ENCODE results near the gene PPM1B.

Gene PPM1B

DNA sequence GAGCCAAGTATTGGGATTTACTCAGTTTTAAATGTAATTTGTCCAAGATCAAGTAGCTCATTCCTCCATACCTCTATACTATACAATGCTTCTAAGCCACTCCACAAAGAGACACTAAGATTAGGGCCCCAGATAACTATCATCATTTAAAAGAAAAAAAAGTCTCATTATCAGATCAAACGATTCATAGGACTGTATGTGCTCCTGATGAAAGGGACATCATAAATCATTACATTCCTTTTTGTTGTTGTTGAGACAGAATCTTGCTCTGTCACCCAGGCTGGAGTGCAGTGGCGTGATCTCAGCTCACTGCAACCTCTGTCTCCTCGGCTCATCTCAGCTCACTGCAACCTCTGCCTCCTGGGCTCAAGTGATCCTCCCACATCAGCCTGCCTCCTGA lies 104.4 kb downstream of the PPM1B start (continued):
- TF ChIP-seq, protein P1, sequence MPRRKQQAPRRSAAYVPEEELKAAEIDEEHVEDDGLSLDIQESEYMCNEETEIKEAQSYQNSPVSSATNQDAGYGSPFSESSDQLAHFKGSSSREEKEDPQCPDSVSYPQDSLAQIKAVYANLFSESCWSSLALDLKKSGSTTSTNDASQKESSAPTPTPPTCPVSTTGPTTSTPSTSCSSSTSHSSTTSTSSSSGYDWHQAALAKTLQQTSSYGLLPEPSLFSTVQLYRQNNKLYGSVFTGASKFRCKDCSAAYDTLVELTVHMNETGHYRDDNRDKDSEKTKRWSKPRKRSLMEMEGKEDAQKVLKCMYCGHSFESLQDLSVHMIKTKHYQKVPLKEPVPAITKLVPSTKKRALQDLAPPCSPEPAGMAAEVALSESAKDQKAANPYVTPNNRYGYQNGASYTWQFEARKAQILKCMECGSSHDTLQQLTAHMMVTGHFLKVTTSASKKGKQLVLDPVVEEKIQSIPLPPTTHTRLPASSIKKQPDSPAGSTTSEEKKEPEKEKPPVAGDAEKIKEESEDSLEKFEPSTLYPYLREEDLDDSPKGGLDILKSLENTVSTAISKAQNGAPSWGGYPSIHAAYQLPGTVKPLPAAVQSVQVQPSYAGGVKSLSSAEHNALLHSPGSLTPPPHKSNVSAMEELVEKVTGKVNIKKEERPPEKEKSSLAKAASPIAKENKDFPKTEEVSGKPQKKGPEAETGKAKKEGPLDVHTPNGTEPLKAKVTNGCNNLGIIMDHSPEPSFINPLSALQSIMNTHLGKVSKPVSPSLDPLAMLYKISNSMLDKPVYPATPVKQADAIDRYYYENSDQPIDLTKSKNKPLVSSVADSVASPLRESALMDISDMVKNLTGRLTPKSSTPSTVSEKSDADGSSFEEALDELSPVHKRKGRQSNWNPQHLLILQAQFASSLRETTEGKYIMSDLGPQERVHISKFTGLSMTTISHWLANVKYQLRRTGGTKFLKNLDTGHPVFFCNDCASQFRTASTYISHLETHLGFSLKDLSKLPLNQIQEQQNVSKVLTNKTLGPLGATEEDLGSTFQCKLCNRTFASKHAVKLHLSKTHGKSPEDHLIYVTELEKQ (tag by site-specific recombination; IDR thresholded peaks at IDR 0.05; ENCODE audit: borderline replicate concordance) = no peak
- no peak for TF ChIP-seq ZNF404 (tag by site-specific recombination; IDR thresholded peaks at IDR 0.05)
- TF ChIP-seq, protein P2, sequence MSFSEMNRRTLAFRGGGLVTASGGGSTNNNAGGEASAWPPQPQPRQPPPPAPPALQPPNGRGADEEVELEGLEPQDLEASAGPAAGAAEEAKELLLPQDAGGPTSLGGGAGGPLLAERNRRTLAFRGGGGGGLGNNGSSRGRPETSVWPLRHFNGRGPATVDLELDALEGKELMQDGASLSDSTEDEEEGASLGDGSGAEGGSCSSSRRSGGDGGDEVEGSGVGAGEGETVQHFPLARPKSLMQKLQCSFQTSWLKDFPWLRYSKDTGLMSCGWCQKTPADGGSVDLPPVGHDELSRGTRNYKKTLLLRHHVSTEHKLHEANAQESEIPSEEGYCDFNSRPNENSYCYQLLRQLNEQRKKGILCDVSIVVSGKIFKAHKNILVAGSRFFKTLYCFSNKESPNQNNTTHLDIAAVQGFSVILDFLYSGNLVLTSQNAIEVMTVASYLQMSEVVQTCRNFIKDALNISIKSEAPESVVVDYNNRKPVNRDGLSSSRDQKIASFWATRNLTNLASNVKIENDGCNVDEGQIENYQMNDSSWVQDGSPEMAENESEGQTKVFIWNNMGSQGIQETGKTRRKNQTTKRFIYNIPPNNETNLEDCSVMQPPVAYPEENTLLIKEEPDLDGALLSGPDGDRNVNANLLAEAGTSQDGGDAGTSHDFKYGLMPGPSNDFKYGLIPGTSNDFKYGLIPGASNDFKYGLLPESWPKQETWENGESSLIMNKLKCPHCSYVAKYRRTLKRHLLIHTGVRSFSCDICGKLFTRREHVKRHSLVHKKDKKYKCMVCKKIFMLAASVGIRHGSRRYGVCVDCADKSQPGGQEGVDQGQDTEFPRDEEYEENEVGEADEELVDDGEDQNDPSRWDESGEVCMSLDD (tag by site-specific recombination; IDR thresholded peaks at IDR 0.05) = no peak
- TF ChIP-seq, protein P3, sequence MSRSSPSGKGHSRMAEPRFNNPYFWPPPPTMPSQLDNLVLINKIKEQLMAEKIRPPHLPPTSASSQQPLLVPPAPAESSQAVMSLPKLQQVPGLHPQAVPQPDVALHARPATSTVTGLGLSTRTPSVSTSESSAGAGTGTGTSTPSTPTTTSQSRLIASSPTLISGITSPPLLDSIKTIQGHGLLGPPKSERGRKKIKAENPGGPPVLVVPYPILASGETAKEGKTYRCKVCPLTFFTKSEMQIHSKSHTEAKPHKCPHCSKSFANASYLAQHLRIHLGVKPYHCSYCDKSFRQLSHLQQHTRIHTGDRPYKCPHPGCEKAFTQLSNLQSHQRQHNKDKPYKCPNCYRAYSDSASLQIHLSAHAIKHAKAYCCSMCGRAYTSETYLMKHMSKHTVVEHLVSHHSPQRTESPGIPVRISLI (tag by site-specific recombination; IDR thresholded peaks at IDR 0.05) = no peak
- TF ChIP-seq, protein P4, sequence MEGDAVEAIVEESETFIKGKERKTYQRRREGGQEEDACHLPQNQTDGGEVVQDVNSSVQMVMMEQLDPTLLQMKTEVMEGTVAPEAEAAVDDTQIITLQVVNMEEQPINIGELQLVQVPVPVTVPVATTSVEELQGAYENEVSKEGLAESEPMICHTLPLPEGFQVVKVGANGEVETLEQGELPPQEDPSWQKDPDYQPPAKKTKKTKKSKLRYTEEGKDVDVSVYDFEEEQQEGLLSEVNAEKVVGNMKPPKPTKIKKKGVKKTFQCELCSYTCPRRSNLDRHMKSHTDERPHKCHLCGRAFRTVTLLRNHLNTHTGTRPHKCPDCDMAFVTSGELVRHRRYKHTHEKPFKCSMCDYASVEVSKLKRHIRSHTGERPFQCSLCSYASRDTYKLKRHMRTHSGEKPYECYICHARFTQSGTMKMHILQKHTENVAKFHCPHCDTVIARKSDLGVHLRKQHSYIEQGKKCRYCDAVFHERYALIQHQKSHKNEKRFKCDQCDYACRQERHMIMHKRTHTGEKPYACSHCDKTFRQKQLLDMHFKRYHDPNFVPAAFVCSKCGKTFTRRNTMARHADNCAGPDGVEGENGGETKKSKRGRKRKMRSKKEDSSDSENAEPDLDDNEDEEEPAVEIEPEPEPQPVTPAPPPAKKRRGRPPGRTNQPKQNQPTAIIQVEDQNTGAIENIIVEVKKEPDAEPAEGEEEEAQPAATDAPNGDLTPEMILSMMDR (tag by site-specific recombination; IDR thresholded peaks at IDR 0.05) = no peak
- no peak for TF ChIP-seq GLI2 (tag by site-specific recombination; IDR thresholded peaks at IDR 0.05; ENCODE audit: borderline replicate concordance, low read depth)
- TF ChIP-seq, protein P5, sequence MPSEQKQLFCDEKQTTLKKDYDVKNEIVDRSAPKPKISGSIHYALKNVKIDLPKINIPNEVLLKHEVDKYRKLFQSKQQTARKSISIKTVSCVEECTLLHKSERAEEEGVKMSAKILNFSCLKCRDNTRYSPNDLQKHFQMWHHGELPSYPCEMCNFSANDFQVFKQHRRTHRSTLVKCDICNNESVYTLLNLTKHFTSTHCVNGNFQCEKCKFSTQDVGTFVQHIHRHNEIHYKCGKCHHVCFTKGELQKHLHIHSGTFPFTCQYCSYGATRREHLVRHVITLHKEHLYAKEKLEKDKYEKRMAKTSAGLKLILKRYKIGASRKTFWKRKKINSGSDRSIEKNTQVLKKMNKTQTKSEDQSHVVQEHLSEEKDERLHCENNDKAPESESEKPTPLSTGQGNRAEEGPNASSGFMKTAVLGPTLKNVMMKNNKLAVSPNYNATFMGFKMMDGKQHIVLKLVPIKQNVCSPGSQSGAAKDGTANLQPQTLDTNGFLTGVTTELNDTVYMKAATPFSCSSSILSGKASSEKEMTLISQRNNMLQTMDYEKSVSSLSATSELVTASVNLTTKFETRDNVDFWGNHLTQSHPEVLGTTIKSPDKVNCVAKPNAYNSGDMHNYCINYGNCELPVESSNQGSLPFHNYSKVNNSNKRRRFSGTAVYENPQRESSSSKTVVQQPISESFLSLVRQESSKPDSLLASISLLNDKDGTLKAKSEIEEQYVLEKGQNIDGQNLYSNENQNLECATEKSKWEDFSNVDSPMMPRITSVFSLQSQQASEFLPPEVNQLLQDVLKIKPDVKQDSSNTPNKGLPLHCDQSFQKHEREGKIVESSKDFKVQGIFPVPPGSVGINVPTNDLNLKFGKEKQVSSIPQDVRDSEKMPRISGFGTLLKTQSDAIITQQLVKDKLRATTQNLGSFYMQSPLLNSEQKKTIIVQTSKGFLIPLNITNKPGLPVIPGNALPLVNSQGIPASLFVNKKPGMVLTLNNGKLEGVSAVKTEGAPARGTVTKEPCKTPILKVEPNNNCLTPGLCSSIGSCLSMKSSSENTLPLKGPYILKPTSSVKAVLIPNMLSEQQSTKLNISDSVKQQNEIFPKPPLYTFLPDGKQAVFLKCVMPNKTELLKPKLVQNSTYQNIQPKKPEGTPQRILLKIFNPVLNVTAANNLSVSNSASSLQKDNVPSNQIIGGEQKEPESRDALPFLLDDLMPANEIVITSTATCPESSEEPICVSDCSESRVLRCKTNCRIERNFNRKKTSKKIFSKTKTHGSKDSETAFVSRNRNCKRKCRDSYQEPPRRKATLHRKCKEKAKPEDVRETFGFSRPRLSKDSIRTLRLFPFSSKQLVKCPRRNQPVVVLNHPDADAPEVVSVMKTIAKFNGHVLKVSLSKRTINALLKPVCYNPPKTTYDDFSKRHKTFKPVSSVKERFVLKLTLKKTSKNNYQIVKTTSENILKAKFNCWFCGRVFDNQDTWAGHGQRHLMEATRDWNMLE (tag by site-specific recombination; conservative IDR thresholded peaks at IDR 0.05; ENCODE audit: low read depth) = no peak
- no peak for TF ChIP-seq KLF8 (tag by site-specific recombination; IDR thresholded peaks at IDR 0.05)
- no peak for TF ChIP-seq ZNF791 (tag by site-specific recombination; IDR thresholded peaks at IDR 0.05)
- TF ChIP-seq SP2 (tag by site-specific recombination; IDR thresholded peaks at IDR 0.05) = no peak
- TF ChIP-seq ZNF426 (tag by site-specific recombination; IDR thresholded peaks at IDR 0.05) = no peak

DNA sequence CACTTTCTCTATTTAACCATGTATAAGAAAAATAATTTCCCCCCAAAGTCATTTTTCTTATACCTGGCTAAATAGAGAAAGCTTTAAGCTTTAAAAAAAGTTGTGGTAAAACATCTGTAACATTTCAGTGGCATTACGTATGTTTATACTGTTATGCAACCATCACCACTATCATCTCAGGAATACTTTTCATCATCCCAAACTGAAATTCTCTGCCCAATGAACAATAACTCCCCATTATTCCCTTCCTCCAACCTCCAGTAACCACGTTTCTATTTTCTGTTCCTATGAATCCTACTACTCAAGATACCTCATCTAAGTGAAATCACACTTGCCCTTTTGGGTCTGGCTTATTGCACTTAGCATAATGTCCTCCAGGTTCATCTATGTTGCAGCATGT lies 104.9 kb downstream of the PPM1B start:
- H3K27ac ChIP-seq (ENCODE audit: extremely low read depth, low read depth, low read length) = no peak overlapping the region
- CTCF ChIA-PET = interaction anchor here (0.6 to 1.5 kb wide), 4 partner anchors 18 to 241 kb away, joined by 3 to 7 read pairs (median 4); no protein-coding TSS in a partner anchor
- no peak for TF ChIP-seq ZNF654 (tag by site-specific recombination; IDR thresholded peaks at IDR 0.05; ENCODE audit: low read depth)
- TF ChIP-seq ZNF510 (tag by site-specific recombination; IDR thresholded peaks at IDR 0.05; ENCODE audit: insufficient replicate concordance) = no peak
- no peak for TF ChIP-seq ZNF560 (tag by site-specific recombination; IDR thresholded peaks at IDR 0.05; ENCODE audit: borderline replicate concordance)
- TF ChIP-seq, protein P3 (tag by site-specific recombination; IDR thresholded peaks at IDR 0.05) = no peak
- TF ChIP-seq, protein P6, sequence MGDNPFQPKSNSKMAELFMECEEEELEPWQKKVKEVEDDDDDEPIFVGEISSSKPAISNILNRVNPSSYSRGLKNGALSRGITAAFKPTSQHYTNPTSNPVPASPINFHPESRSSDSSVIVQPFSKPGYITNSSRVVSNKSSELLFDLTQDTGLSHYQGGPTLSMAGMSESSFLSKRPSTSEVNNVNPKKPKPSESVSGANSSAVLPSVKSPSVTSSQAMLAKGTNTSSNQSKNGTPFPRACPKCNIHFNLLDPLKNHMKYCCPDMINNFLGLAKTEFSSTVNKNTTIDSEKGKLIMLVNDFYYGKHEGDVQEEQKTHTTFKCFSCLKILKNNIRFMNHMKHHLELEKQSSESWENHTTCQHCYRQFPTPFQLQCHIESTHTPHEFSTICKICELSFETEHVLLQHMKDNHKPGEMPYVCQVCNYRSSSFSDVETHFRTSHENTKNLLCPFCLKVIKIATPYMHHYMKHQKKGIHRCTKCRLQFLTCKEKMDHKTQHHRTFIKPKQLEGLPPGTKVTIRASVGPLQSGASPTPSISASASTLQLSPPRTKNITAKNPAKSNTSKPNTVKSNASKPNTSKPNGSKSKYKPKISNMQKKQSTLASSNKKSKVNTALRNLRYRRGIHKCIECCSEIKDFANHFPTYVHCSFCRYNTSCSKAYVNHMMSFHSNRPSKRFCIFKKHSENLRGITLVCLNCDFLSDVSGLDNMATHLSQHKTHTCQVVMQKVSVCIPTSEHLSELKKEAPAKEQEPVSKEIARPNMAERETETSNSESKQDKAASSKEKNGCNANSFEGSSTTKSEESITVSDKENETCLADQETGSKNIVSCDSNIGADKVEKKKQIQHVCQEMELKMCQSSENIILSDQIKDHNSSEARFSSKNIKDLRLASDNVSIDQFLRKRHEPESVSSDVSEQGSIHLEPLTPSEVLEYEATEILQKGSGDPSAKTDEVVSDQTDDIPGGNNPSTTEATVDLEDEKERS (tag by site-specific recombination; IDR thresholded peaks at IDR 0.05) = no peak

More for the DNA sequence above, 104.9 kb downstream of the PPM1B start:
- Histone ChIP-seq H3K4me3 (ENCODE audit: low read depth, low read length) (no peak overlapping the region), H3K4me1 (ENCODE audit: control insufficient read depth, insufficient read depth, low read length) (no peaks in the 10 kb centered on the region), H3K36me3 (ENCODE audit: control insufficient read depth in 2 of 2, insufficient read depth in 1 of 2, low read length in 2 of 2) (no peaks in the 10 kb centered on the region), H3K9me3 (ENCODE audit: control insufficient read depth, insufficient read depth, low read depth, low read length) (no peaks in the 10 kb centered on the region)
- POLR2A ChIA-PET = no interaction called here
